ENCODE results near the gene AKT3.

AKT3 gene

DNA sequence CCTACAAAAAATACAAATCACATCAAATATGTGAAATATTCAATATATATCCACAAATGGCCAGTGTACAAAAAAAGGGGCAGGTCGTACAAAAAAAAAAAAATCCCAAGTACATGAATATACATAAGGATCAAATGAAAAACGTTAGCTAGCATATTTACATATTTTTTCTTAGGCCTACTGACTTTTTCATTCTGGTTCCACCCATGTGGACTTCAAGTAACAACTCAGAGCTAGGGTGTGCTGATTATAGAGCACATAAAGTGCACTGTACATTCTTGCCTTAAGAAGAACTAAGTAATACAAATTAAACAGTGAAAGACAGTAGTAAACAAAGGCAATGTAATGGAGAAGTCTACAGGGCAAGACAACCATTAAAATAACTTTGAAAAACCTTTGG is 297.0 kb downstream of the AKT3 start:
- DNase-seq (ENCODE audit: low spot score): no peak

DNA sequence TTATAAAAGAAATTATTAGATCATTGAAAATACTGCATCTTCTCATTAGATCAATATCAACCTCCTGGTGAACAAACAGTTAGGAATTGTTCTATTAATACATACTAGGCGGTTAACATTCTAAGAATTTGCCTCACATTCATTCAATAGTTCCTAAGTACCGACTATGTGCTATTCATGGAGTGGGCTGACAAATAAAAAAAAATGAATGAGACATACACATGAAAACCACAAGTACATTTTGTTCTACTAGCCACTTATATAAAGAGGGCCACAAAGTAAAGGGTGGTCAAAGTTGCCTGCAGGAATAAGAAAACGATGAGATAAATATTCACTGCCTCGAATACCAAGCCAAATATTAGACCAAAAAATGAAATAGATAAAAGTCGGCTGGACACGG is 299.8 kb downstream of the AKT3 start:
- no peak for DNase-seq (ENCODE audit: low spot score)

- DNase-seq (ENCODE audit: low spot score): no peak
Measured at GRCh38 chr1:243549791-243550190, 300.3 kb downstream of the AKT3 start.

GRCh38 chr1:243549108-243549507 is 300.9 kb downstream of the AKT3 start:
- DNase-seq (ENCODE audit: low spot score): peak; percentile 60

DNA sequence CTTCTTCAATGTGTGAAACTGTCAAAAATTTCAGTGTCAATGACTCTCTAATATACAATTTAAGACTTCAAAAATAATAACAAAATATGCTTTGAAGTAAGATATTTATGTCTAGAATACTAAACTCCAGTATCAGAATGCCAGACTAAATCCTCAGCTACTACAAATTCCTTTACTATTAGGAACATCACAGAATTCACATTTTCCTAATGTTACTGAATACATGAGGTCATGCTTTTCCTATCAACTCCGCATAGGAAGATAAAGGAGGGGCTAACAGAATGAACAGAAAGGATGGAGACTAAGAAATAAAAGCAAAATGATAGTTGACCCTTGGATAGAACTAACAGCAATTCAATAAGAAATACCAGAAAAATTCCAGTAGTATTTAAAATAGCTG is 301.5 kb downstream of the AKT3 start:
- DNase-seq (ENCODE audit: low spot score): no peak

DNA sequence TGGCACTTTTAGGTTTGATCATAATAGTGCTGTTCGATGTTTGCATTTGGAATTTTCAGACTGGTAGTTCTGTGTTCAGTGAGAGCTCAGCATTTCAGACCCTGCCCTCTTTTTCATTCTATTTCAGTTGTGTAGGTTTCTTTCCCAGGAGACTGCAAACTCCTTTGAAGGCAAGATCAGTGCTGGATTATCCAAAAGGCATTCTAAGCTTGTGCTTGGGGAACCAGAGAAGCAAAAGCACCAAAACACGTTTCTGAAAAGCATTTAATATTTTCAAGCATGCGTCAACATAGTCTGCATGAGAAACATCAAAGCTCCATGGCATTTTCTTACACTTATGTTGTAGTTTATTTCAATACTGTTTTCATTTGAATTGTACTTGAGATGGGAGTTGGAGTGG is 302.2 kb downstream of the AKT3 start:
- no peak for DNase-seq (ENCODE audit: low spot score)

GRCh38 chr1:243546457-243546856 is 303.6 kb downstream of the AKT3 start:
- DNase-seq (ENCODE audit: low spot score): no peak

GRCh38 chr1:243543501-243543900 is 306.5 kb downstream of the AKT3 start:
- no peak for DNase-seq (ENCODE audit: low spot score)

DNA sequence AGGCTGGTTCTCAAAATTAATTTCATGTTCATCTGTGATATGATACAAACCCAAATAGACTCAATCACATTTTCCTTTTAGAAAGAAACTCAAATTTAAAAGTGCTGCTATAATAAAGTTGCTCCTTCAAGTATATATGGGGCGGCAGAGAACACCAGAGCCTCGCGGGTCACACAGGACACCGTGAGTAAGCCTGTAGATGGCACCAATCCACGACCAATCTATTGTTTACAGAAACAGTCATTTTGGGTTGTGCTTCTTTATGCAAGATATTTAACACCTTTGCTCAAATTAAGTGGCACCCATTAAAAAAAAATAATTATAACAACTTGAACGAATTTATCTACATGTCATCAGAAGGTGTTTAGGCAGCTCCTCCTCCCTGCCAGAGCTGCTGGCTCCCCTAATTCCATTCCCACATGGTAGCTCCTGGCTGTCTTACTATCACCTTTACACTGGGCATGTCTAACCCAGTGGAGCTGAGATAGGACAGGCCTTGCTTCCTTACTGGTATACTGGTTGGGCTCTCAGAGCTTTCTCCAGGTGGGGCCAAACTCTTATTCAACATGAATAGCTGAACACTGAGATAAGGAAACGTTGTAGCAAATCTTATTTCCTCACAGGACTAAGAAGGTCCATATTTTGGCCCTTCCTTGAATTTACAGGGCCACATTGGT is 307.2 kb downstream of the AKT3 start:
- DNase-seq (ENCODE audit: low spot score): no peak

GRCh38 chr1:243539636-243540035 is 310.4 kb downstream of the AKT3 start:
- DNase-seq (ENCODE audit: low spot score): no peak

DNA sequence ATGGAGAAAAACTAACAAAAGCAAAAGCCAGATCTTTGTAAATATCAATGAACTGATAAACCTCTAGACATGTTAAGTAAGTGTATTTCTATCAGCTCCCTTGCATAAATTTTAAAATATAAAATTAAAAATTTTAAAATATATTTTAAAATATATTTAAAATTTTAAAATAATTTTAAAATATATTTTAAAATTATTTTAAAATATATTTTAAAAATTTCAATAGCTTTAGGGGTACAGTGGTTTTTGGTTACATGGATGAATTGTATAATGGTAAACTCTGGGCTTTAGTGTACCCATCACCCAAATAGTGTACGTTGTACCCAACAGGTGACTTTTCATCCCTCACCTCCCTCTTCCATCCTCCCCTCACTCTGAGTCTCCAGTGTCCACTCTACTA is 315.0 kb downstream of the AKT3 start:
- no peak for DNase-seq (ENCODE audit: low spot score)

- no peak for DNase-seq (ENCODE audit: low spot score)
Measured at GRCh38 chr1:243529512-243529911, 320.5 kb downstream of the AKT3 start.

DNA sequence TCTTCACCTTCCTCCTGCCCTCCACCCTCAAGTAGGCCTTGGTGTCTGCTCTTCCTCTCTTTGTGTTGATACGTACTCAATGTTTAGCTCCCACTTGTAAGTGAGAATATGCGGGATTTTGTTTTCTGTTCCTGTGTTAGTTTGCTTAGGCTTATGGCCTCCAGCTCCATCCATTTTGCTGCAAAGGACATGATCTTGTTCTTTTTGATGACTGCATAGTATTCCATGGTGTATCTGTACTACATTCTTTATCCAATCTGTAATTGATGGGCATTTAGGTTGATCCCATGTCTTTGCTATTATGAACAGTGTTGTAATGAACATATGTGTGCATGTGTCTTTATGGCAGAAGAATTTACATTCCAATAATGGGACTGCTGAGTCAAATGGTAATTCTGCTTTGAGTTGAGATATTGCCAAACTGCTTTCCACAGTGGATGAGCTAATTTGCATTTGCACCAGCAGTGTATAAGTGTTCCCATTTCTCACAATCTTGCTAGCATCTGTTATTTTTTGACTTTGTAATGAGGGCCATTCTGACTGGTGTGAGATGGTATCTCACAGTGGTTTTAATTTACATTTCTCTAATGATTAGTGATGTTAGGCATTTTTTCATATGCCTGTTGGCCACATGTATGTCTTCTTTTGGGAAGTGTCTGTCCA is 321.5 kb downstream of the AKT3 start:
- DNase-seq (ENCODE audit: low spot score): no peak

DNA sequence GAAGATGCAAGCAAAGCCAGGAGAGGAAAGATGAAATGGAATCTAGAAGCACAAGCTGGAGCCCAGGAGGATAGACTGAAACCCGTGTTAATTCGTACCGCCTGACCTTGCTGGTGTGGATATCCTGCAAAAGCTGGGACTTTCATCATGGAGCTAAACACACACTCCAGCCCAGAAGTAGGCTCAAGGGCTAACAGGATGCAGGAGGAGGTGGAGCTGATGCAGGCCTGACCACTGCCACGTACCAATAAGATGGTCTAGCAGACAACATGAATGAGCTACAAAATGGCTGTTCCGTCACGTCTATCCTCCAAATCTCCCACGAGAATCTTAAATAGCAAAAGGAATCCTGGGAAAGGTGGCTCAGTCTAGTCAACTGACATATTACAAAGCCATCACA is 323.9 kb downstream of the AKT3 start:
- no peak for DNase-seq (ENCODE audit: low spot score)

GRCh38 chr1:243525085-243525487 is 325.0 kb downstream of the AKT3 start:
- peak; percentile 55 for DNase-seq (ENCODE audit: low spot score)

DNA sequence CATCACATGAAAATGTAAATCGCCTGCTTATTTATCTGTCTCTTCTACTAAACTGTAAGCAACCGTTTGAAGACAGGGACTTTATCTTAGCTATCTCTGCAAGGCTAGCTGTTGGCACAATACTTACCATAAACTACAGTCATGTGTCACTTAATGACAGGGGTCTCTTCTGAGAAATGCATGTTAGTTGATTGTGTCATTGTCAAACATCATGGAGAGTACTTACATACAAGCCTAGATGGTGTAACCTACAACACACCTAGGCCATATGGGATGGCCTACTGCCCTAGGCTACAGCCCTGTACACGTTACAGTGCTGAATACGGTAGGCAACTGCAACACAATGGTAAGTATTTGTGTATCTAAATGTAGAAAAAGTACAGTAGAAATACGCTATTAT is 326.3 kb downstream of the AKT3 start:
- no peak for DNase-seq (ENCODE audit: low spot score)

GRCh38 chr1:243520831-243521230 is 329.2 kb downstream of the AKT3 start:
- no peak for DNase-seq (ENCODE audit: low spot score)

- DNase-seq (ENCODE audit: low spot score): no peak
Measured at GRCh38 chr1:243514927-243515326, 335.1 kb downstream of the AKT3 start.

DNA sequence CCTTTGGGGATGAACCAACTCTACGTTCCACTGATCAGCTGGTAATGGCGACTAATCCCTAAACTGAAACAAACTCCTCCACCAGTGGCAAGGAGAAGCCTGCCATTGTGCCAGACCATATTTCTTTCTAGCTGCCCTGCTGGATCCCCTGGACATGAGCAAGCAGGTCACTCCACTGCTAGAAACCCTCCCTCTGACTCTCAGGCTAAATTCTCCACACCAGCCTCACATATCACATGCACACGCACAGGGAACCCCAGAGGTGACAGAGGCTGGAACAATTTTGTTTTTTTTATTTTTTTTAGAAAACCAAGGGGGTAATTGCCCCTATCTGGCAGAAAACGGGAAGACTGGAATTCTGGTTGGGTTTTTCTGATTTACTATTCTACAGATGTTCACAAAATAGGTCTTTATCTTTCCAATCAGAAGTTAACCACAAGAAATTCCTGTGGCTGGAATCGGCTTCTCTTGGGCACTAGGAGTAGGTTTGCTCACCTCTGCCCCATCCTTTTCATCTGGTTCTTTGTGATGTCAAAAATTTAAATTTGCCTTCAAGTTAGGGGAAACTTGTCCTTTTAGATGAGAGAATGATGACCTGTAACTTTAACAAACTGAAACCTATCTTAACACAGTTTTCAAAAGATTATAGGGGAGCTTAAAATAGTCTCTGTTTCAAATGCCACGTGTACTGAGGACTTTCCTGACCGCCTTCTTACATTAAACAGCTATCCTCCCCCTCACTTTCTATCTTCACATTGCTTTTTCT is 336.1 kb downstream of the AKT3 start:
- peak; percentile 68 for DNase-seq (ENCODE audit: low spot score)

DNA sequence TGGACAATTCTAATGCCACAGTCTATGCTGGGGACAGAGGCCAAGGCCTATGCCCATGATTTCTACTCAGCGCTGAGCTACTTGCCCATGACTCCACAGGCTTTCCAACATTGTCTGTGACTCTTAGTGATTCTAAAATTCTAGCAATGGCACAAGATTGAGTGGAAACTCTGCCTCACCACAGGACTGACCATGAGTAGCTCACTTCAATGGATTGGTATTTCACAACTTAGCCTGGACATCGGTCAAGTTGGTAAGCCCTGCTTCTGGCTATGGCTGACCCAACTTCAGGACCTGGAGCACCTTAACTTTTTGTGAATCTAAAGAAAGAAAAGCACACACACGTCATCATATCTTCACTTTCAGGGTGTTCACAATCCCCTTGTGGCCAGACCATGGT is 339.1 kb downstream of the AKT3 start:
- DNase-seq (ENCODE audit: low spot score): no peak

GRCh38 chr1:243508943-243509342 is 341.1 kb downstream of the AKT3 start:
- no peak for DNase-seq (ENCODE audit: low spot score)

- DNase-seq (ENCODE audit: low spot score): no peak
Measured at GRCh38 chr1:243508303-243508713, 341.7 kb downstream of the AKT3 start.

GRCh38 chr1:243507672-243508302 is 342.3 kb downstream of the AKT3 start:
- DNase-seq (ENCODE audit: low spot score): no peak
